Spleen (tissue), 7 donors: ENCODE results near the gene RMRP.

Experiments used
- CTCF ChIP-seq, 11 experiments: fragments of 200-600 bp in 7 of 11; fragments of 450-650 bp in 4 of 11; sonication (generic) in 4 of 11; IDR thresholded peaks in 8 of 11; conservative IDR thresholded peaks in 3 of 11; 1 replicate in 7 of 11; 2 replicates in 4 of 11; pipeline versions ENCODE4 v1.4.0 to v1.8.0; 2016 to 2021; ENCODE audit warnings: antibody characterized with exemption in 11 of 11, inconsistent platforms in 4 of 11, mild to moderate bottlenecking in 1 of 11
- POLR2AphosphoS5 ChIP-seq, 3 donors: sonication (generic); formaldehyde crosslinking; IDR thresholded peaks; one replicate each; pipeline ENCODE4 v1.5.1; 2017; ENCODE audit warnings: antibody characterized with exemption in 3 of 3
- donor health status: DM: no; HTN: no; CAD: no; lungs with moderate emphysema.
- donor health status: DM: no; HTN: no; CAD: no.
- donor health status: DM: no; HTN: no; CAD: no.

DNA sequence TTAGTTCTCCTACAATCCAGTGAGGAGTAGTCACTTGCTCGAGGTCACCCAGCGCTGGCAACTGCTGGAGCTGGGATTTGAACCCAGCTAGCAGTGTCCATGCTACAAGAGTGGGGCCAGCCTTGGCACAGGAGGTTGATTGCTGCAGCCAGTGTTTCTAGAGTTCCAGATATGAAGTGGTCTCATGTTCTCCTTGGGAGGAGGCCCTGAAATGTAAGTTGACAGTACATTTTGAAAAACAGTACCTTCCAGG, 1.1 kb upstream of the RMRP start:
- TF ChIP-seq CTCF (IDR thresholded peaks at IDR 0.05 in 8 of 11, conservative IDR thresholded peaks at IDR 0.05 in 3 of 11) (no peak), POLR2AphosphoS5 (IDR thresholded peaks at IDR 0.05) (no peak)
